SK-N-SH treated with all-trans-retinoic acid at 6 μM for 48 hours (cell line): ENCODE measurements around the gene TAS2R42.

Source experiments
- ATAC-seq: fragments of 200-7000 bp; cut with Tn5 transposase; 3 replicates; pipeline ENCODE4 v1.9.1; 2020; ENCODE audit warnings: mild to moderate bottlenecking, moderate library complexity
- ARNTL ChIP-seq: fragments of 450-650 bp; formaldehyde crosslinking; IDR thresholded peaks from 2 replicates; pipeline ENCODE4 v1.5.0; 2020; ENCODE audit warnings: low read depth, mild to moderate bottlenecking, moderate library complexity, borderline replicate concordance
- CREB5 ChIP-seq: fragments of 250-450 bp; sonication (Bioruptor Pico); IDR thresholded peaks from 2 replicates; pipeline ENCODE4 v1.5.1; 2020; ENCODE audit warnings: low read depth, mild to moderate bottlenecking, moderate library complexity
- ESRRG ChIP-seq: fragments of 250-450 bp; sonication (Bioruptor Pico); IDR thresholded peaks from 2 replicates; pipeline ENCODE4 v1.6.1; 2021; ENCODE audit warnings: mild to moderate bottlenecking
- GLIS3 ChIP-seq: fragments of 250-450 bp; sonication (Bioruptor Pico); IDR thresholded peaks from 2 replicates; pipeline ENCODE4 v1.5.0; 2020; ENCODE audit warnings: mild to moderate bottlenecking, moderate library complexity
- PATZ1 ChIP-seq: fragments of 250-450 bp; sonication (Bioruptor Pico); IDR thresholded peaks from 2 replicates; pipeline ENCODE4 v1.8.0; 2020; ENCODE audit warnings: mild to moderate bottlenecking, moderate library complexity, borderline replicate concordance
- SNAI2 ChIP-seq: fragments of 250-450 bp; sonication (Bioruptor Pico); IDR thresholded peaks from 2 replicates; pipeline ENCODE4 v1.5.0; 2020; ENCODE audit warnings: mild to moderate bottlenecking, moderate library complexity
- TCF4 ChIP-seq: fragments of 250-450 bp; sonication (Bioruptor Pico); IDR thresholded peaks from 2 replicates; pipeline ENCODE4 v1.8.0; 2021; ENCODE audit warnings: mild to moderate bottlenecking, moderate library complexity, borderline replicate concordance
- ZFP3 ChIP-seq: fragments of 250-450 bp; sonication (Bioruptor Pico); IDR thresholded peaks from 2 replicates; pipeline ENCODE4 v1.5.0; 2020; ENCODE audit warnings: mild to moderate bottlenecking, moderate library complexity
- ZNF565 ChIP-seq: fragments of 450-650 bp; formaldehyde crosslinking; conservative IDR thresholded peaks from 2 replicates; pipeline ENCODE4 v1.5.0; 2020; ENCODE audit warnings: low read depth, mild to moderate bottlenecking, moderate library complexity
- ZNF8 ChIP-seq: fragments of 450-650 bp; formaldehyde crosslinking; IDR thresholded peaks from 2 replicates; pipeline ENCODE4 v1.5.0; 2020; ENCODE audit warnings: mild to moderate bottlenecking, moderate library complexity
- TF ChIP-seq, protein P1 (sequence below): fragments of 250-450 bp; sonication (Bioruptor Pico); IDR thresholded peaks from 2 replicates; pipeline ENCODE4 v1.8.0; 2021; ENCODE audit warnings: low read depth, mild to moderate bottlenecking, moderate library complexity, borderline replicate concordance

The TAS2R42 gene

GRCh38 chr12:11143352-11143751 is 43.4 kb downstream of the TAS2R42 start (continued):
- TF ChIP-seq, protein P1, sequence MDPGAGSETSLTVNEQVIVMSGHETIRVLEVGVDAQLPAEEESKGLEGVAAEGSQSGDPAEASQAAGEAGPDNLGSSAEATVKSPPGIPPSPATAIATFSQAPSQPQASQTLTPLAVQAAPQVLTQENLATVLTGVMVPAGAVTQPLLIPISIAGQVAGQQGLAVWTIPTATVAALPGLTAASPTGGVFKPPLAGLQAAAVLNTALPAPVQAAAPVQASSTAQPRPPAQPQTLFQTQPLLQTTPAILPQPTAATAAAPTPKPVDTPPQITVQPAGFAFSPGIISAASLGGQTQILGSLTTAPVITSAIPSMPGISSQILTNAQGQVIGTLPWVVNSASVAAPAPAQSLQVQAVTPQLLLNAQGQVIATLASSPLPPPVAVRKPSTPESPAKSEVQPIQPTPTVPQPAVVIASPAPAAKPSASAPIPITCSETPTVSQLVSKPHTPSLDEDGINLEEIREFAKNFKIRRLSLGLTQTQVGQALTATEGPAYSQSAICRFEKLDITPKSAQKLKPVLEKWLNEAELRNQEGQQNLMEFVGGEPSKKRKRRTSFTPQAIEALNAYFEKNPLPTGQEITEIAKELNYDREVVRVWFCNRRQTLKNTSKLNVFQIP (CRISPR knock-in tag): no peak
- TF ChIP-seq SNAI2 (CRISPR knock-in tag) (no peak), ZFP3 (no peak), TCF4 (CRISPR knock-in tag) (no peak)
- TF ChIP-seq, all 23 proteins: peak for 0

- ATAC-seq: no peak
- TF ChIP-seq CREB5 (no peak), PATZ1 (no peak), ZNF8 (CRISPR knock-in tag) (no peak), ESRRG (CRISPR knock-in tag) (no peak), TCF4 (CRISPR knock-in tag) (no peak), ZNF565 (CRISPR knock-in tag) (no peak), ARNTL (no peak), GLIS3 (CRISPR knock-in tag) (no peak)
Measured at GRCh38 chr12:11136075-11136474, 50.7 kb downstream of the TAS2R42 start.
